HG02571 (cell line): ENCODE results near the gene MEAK7.

Experiments used
- ATAC-seq: cut with Tn5 transposase; IDR thresholded peaks from one replicate; pipeline ENCODE4 v1.9.1; 2021; ENCODE audit warnings: mild to moderate bottlenecking, moderate library complexity; ENCODE audit not compliant: unreplicated experiment

MEAK7 gene, protein sequence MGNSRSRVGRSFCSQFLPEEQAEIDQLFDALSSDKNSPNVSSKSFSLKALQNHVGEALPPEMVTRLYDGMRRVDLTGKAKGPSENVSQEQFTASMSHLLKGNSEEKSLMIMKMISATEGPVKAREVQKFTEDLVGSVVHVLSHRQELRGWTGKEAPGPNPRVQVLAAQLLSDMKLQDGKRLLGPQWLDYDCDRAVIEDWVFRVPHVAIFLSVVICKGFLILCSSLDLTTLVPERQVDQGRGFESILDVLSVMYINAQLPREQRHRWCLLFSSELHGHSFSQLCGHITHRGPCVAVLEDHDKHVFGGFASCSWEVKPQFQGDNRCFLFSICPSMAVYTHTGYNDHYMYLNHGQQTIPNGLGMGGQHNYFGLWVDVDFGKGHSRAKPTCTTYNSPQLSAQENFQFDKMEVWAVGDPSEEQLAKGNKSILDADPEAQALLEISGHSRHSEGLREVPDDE

DNA sequence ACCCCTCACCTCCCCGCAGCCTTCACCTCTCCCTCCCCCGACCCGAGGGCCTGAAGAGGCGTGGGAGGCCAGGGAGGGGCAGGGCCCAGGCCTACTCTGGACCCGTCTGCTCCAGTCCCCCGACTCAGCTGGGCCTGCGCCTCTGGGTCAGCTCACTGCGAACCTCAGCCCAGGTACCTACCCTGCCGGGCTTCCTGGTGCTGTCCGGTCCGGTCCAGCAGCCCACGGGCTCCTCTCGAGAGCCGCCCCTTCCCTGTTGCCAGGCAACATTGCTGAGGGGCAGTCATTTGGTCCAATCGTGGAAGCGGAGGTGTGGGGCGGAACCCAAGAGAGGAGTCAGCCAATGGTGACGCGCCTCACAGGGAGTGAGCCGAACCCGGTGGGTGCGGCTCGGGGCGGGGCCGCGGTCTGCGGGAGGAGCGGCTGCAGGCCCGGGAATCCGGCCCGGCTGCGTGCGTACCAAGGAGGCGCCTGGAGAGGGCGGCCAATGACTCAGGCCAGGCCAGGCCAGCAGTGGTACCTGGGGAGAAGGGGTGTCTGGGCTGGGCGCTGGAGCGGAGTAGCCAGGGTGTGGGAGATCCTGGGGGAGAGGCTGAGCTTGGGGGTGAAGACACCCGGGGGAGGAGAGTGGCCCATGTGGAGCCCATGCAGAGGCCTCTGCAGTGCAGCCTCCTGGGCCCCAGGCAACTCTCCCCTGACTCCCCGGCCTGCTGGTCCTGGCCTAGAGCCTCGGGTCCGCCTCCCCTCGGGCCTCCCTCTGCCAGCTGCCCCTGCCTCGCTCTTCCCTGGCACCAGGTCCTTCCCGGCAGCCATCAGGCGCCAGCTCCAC lies at the start of gene MEAK7:
Gene MEAK7 (minus strand): TSS at position 240 of the 829 bp plus-strand sequence. CDS start 6,573 bp downstream, outside the sequence.
- peak; percentile 96 for ATAC-seq

DNA sequence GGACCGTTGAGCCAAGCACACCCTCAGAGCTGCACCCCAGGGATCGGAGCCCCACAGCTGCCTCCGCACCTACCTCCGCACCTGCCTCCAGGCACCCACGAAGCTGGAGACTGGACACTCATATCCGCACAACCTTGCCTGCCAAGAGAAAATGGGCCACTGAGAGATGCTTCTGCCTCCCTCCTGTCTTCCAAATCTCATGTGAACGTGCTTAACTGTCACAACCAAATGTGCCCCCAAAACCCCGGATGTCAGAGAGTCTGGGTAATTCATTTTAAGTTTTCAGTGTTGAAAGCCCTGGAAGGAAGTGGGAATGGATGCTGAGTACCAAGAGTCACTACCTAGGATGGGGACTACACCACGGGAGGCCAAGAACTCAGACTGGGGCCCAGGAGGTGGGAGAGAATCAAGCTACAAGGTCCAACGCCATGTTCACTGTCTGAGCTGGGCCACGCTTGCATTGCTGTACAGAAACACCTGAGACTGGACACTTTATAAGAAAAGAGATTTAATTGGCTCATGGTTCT lies 49.5 kb upstream of the MEAK7 start:
- no peak for ATAC-seq

DNA sequence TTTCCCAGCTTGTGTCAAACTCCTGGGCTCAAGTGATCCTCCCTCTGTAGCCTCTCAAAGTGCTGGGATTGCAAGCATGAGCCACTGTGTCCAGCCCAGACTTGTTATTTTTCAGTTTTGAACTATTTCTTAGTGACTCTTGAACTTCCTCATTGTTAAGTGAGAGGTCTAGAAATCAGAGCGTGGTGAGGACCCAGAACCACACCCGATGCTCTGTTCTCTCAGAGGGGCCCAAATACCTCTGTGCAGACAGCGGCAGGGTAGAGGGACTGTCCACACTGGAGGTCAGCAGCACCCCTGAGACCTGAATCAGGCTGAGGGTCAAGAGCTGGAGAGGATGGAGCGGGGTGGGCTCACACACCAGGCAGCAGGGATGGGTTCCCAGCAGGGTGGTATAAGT lies 47.7 kb upstream of the MEAK7 start:
- no peak for ATAC-seq

DNA sequence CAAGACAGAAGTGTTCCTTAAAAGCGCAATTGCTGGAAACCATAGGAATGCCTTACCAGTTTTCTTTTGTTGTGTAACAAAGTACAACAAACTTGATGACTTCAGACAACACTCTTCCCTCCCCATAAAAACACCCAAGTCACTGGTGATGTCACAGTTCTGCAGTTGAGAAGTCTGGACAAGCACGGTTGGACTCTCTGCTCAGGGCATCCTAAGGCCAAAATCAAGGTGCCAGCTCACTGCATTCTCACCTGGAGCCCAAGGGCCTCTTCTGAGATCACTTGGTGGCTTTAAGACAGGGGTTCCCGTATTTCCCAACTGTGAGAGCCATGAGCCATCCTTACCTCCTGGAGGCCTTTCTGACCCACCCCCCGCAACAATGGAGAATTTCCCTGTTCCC lies 45.6 kb upstream of the MEAK7 start:
- no peak for ATAC-seq

DNA sequence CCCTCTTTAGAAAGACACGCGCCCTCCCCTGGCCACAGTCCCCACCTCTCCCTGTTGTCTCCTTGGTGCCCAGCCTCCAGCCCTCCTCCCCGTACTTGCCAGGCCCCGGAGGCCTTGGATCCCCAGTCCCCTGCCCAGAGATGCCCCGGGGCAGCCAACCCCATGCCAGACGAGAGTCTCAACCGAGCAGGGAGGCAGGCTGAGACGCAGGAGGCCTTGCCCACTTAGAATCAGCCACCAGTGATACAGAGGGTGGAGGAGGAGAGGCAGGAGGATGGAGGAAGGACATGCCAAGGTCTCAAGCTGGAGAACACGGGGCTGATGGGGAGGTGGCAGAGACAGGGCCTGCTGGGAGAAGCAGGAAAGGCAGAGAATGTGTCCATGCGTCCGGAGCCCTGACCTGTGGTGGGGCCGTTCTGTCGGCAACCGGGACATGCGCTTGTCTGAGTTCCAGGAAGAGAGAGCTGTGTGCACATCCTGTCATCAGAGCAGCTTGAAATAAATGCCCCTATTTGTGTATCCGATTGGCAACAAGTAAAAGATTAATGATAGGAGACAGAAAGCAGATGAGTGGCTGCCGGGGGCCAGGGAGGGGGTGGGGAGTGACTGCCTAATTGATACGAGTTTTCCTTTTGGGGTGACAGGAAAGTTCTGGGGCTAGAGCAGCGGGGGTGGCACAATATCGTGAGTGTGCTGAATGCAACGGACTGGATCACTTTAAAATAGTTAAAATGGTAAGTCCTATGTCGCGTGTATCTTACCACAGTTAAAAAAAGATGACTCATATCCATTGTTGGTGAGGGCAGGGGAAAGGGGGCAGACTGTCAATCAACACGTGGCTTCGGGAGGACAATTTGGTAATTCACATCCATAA lies 44.7 kb upstream of the MEAK7 start:
- no peak for ATAC-seq

DNA sequence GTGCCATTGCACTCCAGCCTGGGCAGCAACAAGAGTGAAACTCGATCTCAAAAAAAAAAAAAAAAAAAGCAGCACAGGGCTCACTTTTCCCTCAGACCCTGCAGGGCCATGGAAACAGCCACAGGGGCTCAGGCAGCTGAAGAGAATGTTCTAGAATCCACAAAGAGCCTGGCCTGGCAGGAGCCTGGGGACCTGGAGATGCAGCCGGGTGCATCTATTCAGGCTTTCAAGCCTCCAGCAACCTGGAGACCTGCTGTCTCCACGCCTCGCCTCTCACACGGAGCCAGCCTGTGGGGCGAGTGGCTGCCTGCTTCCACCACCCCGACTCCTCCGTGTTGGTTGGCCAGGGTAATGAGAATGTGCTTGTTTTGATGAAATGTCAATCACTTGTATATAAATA lies 44.0 kb upstream of the MEAK7 start:
- ATAC-seq = no peak

DNA sequence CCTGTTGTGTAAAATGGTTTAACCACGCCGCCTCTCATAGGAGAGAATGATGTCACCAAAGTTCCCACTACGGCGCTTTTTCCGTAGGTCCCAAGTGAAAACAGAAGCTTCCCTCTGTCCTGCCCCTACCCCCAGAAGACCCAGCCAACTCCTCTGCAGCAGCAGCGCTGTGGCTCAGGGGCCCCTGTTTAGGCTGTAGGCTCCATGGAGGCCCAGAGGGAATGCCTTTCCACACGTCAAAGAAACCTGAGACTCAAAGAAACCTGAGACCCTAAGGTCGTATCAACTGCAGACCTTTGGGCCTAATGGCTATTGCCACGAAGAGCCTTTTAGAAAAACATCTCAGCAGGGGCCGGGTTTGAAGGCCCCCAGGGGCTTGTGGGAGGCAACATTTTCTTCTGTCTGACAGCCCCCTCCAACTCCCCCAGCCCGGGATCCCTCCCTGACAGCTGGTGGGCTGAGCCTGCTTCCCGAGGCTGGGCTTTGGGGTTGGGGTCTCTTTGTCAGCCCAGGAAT lies 43.1 kb upstream of the MEAK7 start:
- ATAC-seq = no peak

DNA sequence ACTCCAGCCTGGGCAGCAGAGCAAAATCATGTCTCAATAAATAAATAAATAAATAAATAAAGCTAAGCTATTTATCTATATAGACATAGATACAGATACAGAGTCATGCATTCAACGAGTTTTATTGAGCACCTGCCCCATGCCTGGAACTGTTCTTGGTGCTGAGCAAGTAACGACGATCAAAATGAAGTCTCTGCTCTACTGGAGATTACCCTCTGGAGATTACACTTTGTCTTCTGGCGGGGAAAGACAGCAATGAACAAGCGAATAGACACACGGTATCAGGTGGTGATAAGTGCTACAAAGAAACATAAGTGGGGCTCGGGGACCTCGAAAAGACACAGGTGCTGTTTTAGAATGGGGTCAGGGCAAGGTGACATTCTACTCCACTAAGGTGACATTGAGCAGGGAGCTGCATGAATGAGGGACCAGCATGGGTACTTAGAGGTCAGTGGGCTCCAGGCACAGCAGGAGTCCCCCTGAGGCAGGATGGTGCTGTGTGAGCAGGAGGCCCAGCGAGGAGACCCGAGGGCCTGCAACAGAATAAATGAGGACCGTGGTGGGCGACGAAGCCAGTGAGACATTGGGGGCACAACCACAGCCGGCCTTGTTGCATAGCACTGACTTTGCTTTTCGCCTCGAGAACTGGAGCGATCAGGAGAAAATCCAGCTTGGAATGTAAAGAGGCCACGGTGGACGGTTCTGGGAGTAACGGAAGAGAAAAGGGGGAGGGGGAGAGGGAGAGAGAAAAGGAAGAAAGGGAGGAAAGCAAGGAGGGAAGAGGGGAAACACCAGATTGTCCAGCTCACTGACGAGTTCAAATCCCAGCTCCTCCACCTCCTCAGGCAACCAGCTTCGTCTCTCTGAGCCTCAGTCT lies 42.4 kb upstream of the MEAK7 start:
- no peak for ATAC-seq

DNA sequence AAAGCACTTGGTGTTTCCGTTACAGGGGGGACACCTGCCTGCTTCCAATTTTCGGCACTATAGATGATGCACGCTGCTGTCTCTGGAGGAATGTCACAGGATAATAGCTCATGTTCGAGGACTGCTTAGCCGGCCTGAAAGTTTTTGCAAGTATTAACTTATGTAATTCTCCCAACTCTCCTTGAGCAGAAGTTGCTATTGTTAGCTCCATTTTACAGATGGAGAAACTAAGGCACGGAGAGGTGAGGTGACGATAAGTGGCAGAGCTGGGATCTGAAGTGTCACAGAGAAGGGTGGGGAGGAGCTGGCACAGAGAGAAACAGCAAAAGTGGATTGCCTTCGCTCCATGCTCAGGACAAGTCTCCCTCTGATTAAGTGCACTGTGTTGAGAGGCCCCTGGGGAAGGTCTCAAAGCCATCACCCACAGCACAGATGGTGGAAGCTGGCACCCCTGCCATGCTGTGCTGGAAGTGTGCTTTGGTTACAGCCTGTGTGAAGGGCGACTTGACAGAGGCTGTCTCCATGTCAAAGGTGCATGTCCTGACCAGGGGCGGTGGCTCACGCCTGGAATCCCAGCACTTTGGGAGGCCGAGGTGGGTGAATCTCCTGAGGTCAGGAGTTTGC lies 40.8 kb upstream of the MEAK7 start:
- no peak for ATAC-seq

DNA sequence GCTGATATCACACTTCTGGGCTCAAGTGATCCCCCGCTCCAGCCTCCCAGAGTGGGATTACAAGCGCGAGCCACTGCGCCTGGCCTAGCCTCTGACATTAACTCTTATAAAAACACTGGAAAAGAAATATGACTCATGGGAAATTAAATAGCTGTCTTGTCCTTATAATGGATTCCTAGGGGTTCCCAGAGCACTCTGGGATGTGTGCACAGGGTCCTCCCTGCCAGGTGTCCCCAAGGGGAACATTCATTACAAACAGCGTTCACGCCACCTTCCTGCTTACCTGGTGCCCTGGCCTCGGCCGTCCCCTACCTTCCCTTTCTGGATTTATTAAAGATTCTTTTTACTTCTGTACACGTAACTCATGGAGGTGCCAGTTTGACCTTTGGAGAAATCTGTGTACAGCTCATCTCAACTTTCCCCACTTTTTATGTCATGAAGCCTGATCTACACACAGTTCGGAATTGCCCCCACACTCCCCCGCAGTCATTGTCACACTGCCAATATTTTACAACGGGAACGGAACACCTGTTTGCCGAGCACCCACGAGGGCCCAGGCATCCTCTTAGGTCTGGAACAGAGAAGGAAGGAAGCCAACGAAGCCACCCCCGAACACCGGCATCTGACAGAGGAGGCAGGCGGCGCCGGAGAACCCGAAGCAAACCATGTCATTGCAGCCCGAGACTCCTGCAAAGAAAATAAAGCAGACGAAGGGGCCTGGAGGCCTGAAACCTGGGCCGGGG lies 39.7 kb upstream of the MEAK7 start:
- no peak for ATAC-seq

DNA sequence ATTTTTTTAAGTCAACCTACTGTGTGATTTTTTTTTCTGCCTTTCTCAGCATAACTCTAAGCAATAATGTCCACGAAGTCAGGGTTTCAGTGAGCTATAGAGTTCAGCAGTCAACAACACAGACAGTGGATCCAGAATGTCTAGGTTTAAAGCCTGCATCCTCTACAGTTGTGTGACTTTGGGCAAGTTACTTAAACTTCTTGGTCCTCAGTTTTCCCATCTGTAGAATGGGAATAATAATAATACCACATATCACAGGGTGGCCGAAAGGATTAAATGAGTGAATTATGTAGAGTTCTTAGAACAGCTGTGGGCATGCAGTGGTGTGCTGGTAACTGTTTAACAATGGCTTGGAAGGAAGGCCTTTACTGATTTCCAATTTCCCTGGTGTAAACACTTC lies 38.8 kb upstream of the MEAK7 start:
- no peak for ATAC-seq

DNA sequence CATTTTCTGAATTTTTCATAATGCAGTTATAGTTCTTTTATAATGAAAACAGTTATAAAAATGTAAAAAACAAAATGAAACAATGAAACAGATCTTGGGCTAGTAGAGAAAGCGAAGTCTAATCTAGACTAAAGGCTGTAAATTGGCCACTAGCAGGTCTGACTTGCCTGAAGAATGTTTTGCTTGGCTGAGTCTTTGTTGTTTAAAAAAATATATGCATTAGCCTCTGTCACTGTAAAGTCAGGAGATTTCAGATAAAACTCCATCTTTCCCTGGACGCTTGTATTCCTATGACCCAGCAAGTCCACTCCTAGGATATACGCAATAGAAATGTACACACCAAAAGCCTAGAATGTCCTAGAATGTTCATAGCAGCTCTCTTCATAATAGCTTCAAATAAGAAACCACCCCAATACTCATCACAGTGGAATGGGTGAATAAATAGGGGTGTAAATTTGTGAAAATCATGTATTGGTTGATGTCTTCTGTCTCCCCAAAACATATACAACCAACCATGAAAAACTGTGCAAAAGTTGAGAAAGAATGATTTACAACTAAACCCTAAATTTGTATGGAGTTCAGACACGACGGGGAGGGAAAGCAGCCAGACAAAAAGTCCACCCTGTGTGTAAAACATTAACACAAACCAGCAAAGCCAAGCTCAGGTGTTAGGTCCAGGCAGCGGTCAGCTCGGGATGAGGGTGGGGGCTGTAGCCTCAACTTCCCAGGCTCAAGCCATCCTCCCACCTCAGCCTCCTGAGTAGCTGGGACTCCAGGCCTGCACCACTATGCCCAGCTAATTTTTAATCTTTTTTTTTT lies 37.7 kb upstream of the MEAK7 start:
- no peak for ATAC-seq

DNA sequence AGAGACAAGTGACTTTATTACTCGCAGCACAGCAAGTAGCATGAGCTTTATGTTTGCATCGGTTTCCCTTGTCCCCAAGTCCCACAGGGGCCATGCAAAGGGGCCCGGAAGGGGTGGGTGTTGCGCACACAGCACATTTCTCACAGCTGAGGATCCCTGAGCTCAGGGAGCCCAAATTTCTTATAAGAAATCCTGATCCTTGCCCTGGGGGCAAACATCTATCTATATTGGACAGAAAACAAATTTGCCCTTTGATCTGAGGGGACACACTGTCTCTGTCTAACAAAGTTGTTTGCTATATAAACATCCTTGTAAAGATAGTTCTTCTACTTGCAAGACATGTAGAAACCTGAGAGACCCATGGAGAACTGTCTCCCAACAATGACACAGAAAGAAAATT lies 35.7 kb upstream of the MEAK7 start:
- no peak for ATAC-seq

DNA sequence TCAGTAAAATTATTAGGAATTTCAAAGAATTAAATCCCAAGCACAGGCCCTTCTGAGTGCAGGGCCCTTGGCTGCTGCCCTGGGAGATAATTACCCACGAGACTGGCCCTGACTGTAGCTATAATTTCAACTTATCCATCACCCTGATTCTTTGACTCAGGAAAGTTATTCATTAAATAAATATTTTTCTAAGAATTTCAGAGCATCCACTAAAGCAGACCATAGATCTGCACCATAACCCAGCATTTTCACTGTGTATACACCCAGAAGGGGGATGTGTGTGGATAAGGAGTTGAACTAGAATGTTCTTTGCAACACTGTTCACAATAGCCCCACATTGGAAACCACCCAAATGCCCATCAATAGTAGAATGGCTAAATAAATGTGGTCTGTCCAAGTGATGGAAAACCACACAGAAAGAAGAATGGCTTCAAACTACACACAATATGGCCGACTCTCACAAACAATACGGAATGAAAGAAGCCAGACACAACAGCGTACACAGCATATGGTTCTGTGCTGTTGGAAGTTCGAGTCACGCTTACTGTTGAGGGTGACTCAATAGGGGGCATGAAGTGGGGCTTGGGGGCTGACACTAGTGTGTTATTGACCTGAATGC lies 33.9 kb upstream of the MEAK7 start:
- ATAC-seq = no peak

DNA sequence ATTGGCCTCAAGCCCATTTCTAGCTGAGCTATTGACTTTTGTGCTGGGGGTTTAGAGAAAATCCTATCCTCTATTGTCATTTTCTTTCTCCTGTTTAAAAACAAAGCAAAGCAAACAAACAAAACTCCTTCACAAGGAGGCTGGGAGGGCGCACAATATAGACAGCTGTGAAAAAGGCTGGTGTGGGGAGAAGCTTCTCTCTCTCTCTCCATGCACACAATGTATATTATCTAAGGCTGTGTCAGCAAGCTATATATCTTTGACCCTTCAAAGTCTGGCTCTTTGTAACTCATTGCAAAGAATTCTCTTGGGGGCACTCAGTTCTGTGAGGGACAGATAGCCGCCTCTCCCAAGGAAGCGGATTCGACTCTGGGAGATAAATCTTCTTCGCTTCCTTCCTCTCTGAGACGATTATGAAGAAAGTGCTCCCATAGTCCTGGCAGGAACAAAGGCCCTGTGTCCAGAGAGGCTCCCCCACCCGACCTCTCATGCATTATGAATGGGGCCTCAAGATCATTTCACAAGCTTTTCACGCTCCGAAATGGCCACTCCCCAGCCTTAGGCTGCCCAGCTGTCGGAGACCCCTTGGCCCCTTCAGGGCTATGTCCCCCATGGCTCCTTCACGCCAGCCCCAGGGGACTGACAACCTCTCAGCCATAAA lies 33.2 kb upstream of the MEAK7 start:
- no peak for ATAC-seq

DNA sequence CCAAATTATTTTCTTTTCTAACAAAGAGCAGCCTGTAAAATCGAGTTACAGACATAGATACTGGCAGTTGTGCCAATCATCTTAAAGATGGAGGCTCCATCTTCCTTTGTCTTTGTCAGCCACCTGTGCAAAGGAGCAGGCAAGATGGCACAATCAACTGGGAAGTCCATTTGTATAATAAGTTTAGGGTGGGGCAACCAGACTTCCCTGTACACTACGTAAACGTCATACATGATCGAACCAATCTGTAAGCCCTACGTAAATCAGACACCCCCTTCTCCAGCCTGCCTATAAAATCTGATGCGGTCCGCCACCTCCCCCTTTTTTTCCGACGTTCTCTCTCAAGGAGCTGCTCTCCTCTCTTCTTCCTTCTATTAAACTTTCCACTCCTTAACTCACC lies 31.4 kb upstream of the MEAK7 start:
- no peak for ATAC-seq

DNA sequence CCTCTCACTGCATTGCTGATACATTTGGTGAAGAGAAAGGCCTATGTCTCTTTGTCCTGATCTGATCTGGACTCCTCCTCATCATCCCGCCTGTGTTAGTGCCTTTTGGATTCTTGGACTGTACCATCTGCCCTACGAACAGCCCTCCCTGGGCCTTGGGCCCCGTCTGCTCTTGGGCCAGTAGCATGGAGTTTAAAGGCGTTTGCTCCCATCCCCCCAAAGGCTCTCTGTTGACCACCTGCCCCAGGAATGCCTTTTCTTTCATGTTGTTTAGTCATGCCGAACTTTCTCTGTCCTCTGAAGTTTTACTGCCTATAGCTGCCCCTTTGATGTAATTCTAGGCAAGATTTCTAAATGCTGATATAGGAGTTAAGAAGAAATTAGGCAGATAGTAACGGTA lies 30.9 kb upstream of the MEAK7 start:
- no peak for ATAC-seq
